ENCODE data around the gene PTGDS. TPM values are rescaled to one million over a fixed set of nuclear protein-coding genes. Genes with fewer than 3 reads are reported as not detected.

Gene PTGDS
- total RNA-seq, 1 donor from 2014 or later = not detected

DNA sequence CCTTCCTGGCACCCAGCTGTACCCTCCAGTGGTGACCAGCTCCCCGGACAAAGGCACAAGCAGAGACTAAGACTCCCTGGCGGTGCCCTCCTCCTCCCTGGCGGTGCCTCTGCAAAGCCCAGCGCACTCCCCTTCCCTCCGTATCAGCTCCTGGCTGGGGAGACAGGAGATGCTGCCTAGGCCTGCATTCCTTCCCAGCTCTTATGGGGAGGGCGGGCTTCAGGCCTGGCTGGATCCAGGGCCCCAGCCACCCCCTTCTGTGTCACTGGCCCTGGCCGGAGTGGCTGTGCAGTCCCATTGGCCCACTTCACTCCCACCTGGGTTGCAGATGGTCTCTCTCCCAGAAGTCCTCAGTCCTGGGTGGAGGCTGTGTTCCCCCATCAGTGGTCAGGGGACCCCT is 18.8 kb upstream of the PTGDS start:
- Mint-ChIP-seq H3K4me3 (ENCODE audit: unreplicated experiment) (no peak overlapping the region), H3K4me1 (ENCODE audit: low read depth, unreplicated experiment) (peaks cover 6% of the 10 kb centered on the region), H3K36me3 (ENCODE audit: unreplicated experiment) (no peaks in the 10 kb centered on the region), H3K27ac (ENCODE audit: unreplicated experiment) (no peak overlapping the region), H3K9me3 (ENCODE audit: unreplicated experiment) (peaks cover 12% of the 10 kb centered on the region), H3K27me3 (ENCODE audit: unreplicated experiment) (peaks cover 8% of the 10 kb centered on the region)
- no peak for DNase-seq
- TF ChIP-seq, protein P1, sequence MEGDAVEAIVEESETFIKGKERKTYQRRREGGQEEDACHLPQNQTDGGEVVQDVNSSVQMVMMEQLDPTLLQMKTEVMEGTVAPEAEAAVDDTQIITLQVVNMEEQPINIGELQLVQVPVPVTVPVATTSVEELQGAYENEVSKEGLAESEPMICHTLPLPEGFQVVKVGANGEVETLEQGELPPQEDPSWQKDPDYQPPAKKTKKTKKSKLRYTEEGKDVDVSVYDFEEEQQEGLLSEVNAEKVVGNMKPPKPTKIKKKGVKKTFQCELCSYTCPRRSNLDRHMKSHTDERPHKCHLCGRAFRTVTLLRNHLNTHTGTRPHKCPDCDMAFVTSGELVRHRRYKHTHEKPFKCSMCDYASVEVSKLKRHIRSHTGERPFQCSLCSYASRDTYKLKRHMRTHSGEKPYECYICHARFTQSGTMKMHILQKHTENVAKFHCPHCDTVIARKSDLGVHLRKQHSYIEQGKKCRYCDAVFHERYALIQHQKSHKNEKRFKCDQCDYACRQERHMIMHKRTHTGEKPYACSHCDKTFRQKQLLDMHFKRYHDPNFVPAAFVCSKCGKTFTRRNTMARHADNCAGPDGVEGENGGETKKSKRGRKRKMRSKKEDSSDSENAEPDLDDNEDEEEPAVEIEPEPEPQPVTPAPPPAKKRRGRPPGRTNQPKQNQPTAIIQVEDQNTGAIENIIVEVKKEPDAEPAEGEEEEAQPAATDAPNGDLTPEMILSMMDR (IDR thresholded peaks at IDR 0.05; ENCODE audit: partially characterized antibody, unreplicated experiment) = no peak

DNA sequence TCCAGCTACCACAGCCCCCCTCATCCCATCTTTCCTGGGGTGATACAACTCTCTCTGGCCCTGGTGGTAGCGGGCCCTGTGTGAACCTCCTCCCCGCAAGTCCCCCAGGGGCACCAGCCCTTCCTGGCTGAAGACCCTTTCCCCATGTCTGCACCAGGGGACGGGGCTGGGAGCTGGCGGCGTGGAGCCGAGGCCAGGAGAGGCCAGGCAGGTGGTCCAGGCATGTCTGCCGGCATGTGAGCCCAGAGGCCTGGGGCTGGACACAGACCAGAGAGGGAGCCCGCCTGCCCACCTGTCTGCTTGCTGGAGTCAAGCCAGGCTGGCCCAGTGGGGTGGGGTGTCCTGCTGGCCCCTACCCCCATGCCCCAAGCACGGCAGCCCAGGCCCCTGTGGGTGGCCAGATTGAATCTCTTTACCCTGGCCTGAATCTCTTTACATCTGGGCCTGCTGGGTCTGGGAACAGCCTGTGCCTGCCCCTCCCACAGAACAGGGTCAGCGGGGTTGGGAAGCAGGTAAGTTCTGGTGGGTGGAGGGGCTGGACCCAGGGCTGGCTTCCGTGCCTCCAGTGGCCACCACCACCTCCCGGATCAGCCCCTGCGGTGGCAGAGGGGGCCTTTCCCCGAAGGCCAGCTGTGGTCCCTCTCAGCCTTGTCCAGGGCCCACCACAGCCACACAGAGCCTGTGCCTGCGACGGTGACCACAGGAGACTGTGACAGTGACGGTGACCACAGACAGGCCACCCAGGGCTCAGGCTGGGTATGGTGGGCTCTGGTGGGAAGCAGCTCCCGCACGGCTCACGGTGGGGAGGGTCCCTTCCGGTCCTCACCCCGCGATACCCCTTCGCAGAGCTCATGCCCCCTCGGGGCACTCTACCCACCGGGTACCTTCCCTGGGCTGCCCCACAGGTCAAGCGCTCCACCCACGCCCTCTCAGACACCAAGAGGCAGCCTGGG is 18.1 kb upstream of the PTGDS start:
- Mint-ChIP-seq H3K27me3 (ENCODE audit: unreplicated experiment) (peaks cover 8% of the 10 kb centered on the region), H3K9me3 (ENCODE audit: unreplicated experiment) (peaks cover 12% of the 10 kb centered on the region), H3K4me1 (ENCODE audit: low read depth, unreplicated experiment) (peaks cover 6% of the 10 kb centered on the region), H3K27ac (ENCODE audit: unreplicated experiment) (no peak overlapping the region), H3K36me3 (ENCODE audit: unreplicated experiment) (no peaks in the 10 kb centered on the region), H3K4me3 (ENCODE audit: unreplicated experiment) (no peak overlapping the region)
- no peak for DNase-seq
- TF ChIP-seq, protein P1 (IDR thresholded peaks at IDR 0.05; ENCODE audit: partially characterized antibody, unreplicated experiment) = no peak

DNA sequence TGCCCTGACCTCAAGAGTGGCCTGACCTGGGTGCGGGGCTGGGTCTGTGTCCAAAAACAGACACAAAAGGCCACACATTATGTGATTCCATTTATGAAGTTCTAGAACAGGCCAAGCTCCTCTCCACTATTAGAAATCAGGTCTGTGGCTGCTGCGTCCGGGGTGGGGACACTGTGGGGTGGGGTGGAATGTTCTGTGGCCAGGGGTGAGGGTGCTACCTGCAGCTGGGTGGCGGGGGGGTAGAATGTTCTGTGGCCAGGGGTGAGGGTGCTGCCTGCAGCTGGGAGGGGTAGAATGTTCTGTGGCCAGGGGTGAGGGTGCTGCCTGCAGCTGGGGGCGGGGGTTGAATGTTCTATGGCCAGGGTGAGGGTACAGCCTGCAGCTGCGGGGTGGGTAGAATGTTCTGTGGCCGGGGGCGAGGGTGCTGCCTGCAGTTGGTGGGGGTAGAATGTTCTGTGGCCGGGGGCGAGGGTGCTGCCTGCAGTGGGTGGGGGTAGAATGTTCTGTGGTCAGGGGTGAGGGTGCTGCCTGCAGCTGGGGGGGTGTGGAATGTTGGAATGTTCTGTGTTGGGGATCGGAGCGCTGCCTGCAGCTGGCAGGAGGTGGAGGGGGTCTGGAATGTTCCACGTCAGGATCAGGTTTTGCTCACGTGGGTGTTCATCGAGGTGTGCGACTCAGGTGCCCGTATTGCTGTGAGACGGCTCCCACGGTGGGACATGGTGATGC is 16.9 kb upstream of the PTGDS start:
- Mint-ChIP-seq H3K4me1 (ENCODE audit: low read depth, unreplicated experiment) (peaks cover 7% of the 10 kb centered on the region), H3K36me3 (ENCODE audit: unreplicated experiment) (no peaks in the 10 kb centered on the region), H3K9me3 (ENCODE audit: unreplicated experiment) (peaks cover 10% of the 10 kb centered on the region), H3K27me3 (ENCODE audit: unreplicated experiment) (peaks cover 6% of the 10 kb centered on the region), H3K4me3 (ENCODE audit: unreplicated experiment) (no peak overlapping the region), H3K27ac (ENCODE audit: unreplicated experiment) (no peak overlapping the region)
- no peak for DNase-seq
- TF ChIP-seq, protein P1 (IDR thresholded peaks at IDR 0.05; ENCODE audit: partially characterized antibody, unreplicated experiment) = no peak

DNA sequence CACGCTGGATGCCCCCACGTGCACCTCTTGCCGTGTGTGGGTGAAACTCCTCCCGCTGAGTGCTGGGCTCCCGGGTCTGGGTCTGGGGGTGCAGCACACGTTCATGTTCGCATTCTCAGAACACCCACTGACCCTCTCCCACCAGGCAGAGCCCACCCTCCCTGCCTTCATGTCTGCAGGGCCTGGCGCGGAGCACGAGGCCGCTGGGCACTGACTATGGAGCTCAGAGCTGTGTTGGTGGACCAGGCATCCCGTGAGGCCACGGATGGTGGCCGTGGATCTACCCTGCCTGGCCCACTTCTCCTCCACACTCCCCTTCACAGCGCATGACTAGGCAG is 16.4 kb upstream of the PTGDS start:
- H3K4me3 Mint-ChIP-seq (ENCODE audit: unreplicated experiment) = no peak overlapping the region
- peaks cover 7% of the 10 kb centered on the region for H3K4me1 Mint-ChIP-seq (ENCODE audit: low read depth, unreplicated experiment)
- no peak for DNase-seq
- TF ChIP-seq, protein P1 (IDR thresholded peaks at IDR 0.05; ENCODE audit: partially characterized antibody, unreplicated experiment) = no peak
- no peak overlapping the region for H3K27ac Mint-ChIP-seq (ENCODE audit: unreplicated experiment)
- no peaks in the 10 kb centered on the region for H3K36me3 Mint-ChIP-seq (ENCODE audit: unreplicated experiment)
- H3K27me3 Mint-ChIP-seq (ENCODE audit: unreplicated experiment) = peaks cover 6% of the 10 kb centered on the region
- peaks cover 10% of the 10 kb centered on the region for H3K9me3 Mint-ChIP-seq (ENCODE audit: unreplicated experiment)

All from glutamatergic neuron (in vitro differentiated cells).